GM12878 (cell line): Measurements from ENCODE around the gene BAAT. TPM values are rescaled to one million over a fixed set of nuclear protein-coding genes. Genes with fewer than 3 reads are reported as not detected.
A peak's percentile ranks its signal among the peaks of the same experiment; 100 is the strongest.

Experiments used
- CBX3 ChIP-seq: fragments of 200-600 bp; sonication (generic); IDR thresholded peaks from 2 replicates; pipeline ENCODE4 v1.6.1; 2016; ENCODE audit warnings: low read depth, borderline replicate concordance
- KDM1A ChIP-seq: fragments of 200-600 bp; sonication (generic); IDR thresholded peaks from 2 replicates; pipeline ENCODE4 v1.6.1; 2016; ENCODE audit warnings: borderline replicate concordance
- NFYB ChIP-seq: IDR thresholded peaks from 2 replicates; pipeline ENCODE4 v1.6.1; 2011; ENCODE audit warnings: low read depth, mild to moderate bottlenecking, low read length, improper control_type of control experiment, moderate library complexity; ENCODE audit not compliant: insufficient read depth
- POU2F2 ChIP-seq: IDR thresholded peaks from 3 replicates; pipeline ENCODE4 v1.6.1; 2011; ENCODE audit warnings: low read depth, mild to moderate bottlenecking, low read length, borderline replicate concordance
- SMC3 ChIP-seq: IDR thresholded peaks from 2 replicates; pipeline ENCODE4 v1.6.1; 2011; ENCODE audit warnings: low read length, improper control_type of control experiment, borderline replicate concordance
- TAF1 ChIP-seq: IDR thresholded peaks from 2 replicates; pipeline ENCODE4 v1.6.1; 2011; ENCODE audit warnings: mild to moderate bottlenecking, low read depth, low read length, borderline replicate concordance
- TCF12 ChIP-seq: IDR thresholded peaks from 2 replicates; pipeline ENCODE4 v1.6.1; 2011; ENCODE audit warnings: low read depth, mild to moderate bottlenecking, low read length
- TCF7 ChIP-seq: IDR thresholded peaks from 2 replicates; pipeline ENCODE4 v1.6.1; 2014; ENCODE audit warnings: antibody characterized with exemption, borderline replicate concordance
- polyA plus RNA-seq, 11 experiments: library from polyadenylated mRNA; depleted of rRNA in 4 of 11; unstranded in 6 of 11; stranded (reverse) in 5 of 11; fragments of >200 nt; fragmentation: Nextera tagmentation in 4 of 11; fragmentation: Illumina TruSeq in 1 of 11; extraction: Ambion mirVana in 4 of 11; extraction: Trizol in 1 of 11; gene quantifications; 1 replicate in 1 of 11; 2 replicates in 10 of 11; pipeline versions ENCODE4 v1.2.1 to v1.2.3, GENCODE V29; 2011 to 2016; ENCODE audit warnings: inconsistent platforms in 2 of 11, missing spikeins in 2 of 11, low read depth in 1 of 11
- total RNA-seq, 4 experiments: library from RNA; depleted of rRNA in 3 of 4; stranded (reverse); fragments of >200 nt in 3 of 4; fragmentation: Illumina TruSeq in 1 of 4; extraction: Trizol in 1 of 4; gene quantifications; 2 replicates each; pipeline versions ENCODE4 v1.2.1 to v1.2.3, GENCODE V29; 2013 to 2021
- TF ChIP-seq, protein P1 (sequence below): fragments of 450-650 bp; formaldehyde crosslinking; IDR thresholded peaks from 2 replicates; pipeline ENCODE4 v1.4.0; 2022; ENCODE audit warnings: mild to moderate bottlenecking, moderate library complexity
- TF ChIP-seq, protein P2 (sequence below): IDR thresholded peaks from 2 replicates; pipeline ENCODE4 v1.6.1; 2012; ENCODE audit warnings: improper control_type of control experiment, low read depth, low read length; ENCODE audit not compliant: insufficient replicate concordance
- TF ChIP-seq, protein P3 (sequence below): fragments of 150-350 bp; IDR thresholded peaks from 2 replicates; pipeline ENCODE4 v1.6.1; 2014; ENCODE audit warnings: mild to moderate bottlenecking, low read depth, low read length

BAAT gene
- total and polyA plus RNA-seq, 10 of the 15 experiments (the other 5 are each of a cell fraction or from before 2014, with no cell fraction given), result 0.02 to 0.26 (median 0.06) TPM; not detected in 2

DNA sequence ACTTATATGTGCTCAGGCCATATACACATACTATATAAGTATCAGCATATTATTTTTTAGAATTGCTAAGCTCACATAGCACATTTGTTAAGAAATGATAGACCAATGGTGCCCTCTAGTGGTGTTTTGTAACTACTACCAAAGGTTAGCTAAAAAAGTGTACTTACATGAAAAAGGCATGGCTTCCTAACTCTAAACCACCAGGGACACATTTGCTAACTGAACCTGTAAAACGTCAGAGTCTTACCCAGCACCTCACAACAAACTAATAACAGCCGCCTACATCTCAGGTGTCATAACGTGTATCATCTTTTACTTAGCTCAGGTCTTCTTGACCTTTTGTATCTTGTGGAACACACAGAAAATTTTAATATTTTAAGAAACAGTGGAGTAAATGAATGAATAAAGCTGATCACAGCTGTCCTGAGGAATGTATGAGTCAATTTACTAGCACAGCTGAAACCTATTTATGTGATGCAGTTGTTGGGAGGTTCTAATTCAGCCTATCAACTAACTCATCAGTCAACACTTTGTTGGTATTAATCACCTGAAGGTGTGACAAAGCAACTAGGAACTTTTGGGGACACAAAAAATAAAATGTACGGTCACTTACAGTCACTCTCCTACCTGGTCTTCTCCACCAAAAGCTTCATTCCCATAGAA, 72.9 kb downstream of the BAAT start (continued):
- TF ChIP-seq, protein P1, sequence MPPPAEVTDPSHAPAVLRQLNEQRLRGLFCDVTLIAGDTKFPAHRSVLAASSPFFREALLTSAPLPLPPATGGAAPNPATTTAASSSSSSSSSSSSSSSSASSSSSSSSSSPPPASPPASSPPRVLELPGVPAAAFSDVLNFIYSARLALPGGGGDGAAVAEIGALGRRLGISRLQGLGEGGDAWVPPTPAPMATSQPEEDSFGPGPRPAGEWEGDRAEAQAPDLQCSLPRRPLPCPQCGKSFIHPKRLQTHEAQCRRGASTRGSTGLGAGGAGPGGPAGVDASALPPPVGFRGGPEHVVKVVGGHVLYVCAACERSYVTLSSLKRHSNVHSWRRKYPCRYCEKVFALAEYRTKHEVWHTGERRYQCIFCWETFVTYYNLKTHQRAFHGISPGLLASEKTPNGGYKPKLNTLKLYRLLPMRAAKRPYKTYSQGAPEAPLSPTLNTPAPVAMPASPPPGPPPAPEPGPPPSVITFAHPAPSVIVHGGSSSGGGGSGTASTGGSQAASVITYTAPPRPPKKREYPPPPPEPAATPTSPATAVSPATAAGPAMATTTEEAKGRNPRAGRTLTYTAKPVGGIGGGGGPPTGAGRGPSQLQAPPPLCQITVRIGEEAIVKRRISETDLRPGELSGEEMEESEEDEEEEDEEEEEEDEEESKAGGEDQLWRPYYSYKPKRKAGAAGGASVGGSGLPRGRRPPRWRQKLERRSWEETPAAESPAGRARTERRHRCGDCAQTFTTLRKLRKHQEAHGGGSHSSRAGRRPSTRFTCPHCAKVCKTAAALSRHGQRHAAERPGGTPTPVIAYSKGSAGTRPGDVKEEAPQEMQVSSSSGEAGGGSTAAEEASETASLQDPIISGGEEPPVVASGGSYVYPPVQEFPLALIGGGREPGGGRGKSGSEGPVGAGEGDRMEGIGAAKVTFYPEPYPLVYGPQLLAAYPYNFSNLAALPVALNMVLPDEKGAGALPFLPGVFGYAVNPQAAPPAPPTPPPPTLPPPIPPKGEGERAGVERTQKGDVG (CRISPR knock-in tag), result no peak
- TF ChIP-seq KDM1A (no peak), TCF12 (no peak), POU2F2 (no peak), SMC3 (peak; percentile 63), NFYB (no peak), TCF7 (no peak), TAF1 (no peak), CBX3 (no peak)
- TF ChIP-seq, protein P2, sequence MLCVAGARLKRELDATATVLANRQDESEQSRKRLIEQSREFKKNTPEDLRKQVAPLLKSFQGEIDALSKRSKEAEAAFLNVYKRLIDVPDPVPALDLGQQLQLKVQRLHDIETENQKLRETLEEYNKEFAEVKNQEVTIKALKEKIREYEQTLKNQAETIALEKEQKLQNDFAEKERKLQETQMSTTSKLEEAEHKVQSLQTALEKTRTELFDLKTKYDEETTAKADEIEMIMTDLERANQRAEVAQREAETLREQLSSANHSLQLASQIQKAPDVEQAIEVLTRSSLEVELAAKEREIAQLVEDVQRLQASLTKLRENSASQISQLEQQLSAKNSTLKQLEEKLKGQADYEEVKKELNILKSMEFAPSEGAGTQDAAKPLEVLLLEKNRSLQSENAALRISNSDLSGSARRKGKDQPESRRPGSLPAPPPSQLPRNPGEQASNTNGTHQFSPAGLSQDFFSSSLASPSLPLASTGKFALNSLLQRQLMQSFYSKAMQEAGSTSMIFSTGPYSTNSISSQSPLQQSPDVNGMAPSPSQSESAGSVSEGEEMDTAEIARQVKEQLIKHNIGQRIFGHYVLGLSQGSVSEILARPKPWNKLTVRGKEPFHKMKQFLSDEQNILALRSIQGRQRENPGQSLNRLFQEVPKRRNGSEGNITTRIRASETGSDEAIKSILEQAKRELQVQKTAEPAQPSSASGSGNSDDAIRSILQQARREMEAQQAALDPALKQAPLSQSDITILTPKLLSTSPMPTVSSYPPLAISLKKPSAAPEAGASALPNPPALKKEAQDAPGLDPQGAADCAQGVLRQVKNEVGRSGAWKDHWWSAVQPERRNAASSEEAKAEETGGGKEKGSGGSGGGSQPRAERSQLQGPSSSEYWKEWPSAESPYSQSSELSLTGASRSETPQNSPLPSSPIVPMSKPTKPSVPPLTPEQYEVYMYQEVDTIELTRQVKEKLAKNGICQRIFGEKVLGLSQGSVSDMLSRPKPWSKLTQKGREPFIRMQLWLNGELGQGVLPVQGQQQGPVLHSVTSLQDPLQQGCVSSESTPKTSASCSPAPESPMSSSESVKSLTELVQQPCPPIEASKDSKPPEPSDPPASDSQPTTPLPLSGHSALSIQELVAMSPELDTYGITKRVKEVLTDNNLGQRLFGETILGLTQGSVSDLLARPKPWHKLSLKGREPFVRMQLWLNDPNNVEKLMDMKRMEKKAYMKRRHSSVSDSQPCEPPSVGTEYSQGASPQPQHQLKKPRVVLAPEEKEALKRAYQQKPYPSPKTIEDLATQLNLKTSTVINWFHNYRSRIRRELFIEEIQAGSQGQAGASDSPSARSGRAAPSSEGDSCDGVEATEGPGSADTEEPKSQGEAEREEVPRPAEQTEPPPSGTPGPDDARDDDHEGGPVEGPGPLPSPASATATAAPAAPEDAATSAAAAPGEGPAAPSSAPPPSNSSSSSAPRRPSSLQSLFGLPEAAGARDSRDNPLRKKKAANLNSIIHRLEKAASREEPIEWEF, result no peak
- TF ChIP-seq, protein P3, sequence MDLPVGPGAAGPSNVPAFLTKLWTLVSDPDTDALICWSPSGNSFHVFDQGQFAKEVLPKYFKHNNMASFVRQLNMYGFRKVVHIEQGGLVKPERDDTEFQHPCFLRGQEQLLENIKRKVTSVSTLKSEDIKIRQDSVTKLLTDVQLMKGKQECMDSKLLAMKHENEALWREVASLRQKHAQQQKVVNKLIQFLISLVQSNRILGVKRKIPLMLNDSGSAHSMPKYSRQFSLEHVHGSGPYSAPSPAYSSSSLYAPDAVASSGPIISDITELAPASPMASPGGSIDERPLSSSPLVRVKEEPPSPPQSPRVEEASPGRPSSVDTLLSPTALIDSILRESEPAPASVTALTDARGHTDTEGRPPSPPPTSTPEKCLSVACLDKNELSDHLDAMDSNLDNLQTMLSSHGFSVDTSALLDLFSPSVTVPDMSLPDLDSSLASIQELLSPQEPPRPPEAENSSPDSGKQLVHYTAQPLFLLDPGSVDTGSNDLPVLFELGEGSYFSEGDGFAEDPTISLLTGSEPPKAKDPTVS, result no peak
